ENCODE measurements around the gene PTPRT.

DNA sequence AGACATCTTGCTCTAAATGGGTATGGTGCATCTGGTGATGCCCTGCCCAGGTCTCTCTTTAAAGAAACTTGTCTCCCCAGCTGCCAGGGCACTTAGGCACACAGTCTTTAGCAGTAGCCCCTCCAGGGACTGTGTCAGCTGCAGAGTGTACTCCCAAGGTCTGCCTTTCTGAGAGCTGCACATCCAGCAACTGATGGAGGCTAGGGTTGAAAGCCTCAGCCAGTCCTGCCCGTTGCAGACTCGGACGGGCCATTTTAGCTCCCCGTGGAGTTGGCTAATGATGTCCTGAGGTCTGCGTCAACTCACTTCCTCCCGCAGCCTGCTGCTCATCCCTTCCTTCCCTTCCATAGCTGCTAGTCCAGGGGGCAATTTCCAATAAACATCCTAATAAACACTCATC is 381.8 kb downstream of the PTPRT start:
- TF ChIP-seq, protein P1, sequence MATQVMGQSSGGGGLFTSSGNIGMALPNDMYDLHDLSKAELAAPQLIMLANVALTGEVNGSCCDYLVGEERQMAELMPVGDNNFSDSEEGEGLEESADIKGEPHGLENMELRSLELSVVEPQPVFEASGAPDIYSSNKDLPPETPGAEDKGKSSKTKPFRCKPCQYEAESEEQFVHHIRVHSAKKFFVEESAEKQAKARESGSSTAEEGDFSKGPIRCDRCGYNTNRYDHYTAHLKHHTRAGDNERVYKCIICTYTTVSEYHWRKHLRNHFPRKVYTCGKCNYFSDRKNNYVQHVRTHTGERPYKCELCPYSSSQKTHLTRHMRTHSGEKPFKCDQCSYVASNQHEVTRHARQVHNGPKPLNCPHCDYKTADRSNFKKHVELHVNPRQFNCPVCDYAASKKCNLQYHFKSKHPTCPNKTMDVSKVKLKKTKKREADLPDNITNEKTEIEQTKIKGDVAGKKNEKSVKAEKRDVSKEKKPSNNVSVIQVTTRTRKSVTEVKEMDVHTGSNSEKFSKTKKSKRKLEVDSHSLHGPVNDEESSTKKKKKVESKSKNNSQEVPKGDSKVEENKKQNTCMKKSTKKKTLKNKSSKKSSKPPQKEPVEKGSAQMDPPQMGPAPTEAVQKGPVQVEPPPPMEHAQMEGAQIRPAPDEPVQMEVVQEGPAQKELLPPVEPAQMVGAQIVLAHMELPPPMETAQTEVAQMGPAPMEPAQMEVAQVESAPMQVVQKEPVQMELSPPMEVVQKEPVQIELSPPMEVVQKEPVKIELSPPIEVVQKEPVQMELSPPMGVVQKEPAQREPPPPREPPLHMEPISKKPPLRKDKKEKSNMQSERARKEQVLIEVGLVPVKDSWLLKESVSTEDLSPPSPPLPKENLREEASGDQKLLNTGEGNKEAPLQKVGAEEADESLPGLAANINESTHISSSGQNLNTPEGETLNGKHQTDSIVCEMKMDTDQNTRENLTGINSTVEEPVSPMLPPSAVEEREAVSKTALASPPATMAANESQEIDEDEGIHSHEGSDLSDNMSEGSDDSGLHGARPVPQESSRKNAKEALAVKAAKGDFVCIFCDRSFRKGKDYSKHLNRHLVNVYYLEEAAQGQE (IDR thresholded peaks at IDR 0.05; ENCODE audit: low read depth), result no peak
- TF ChIP-seq EGR1 (IDR thresholded peaks at IDR 0.05), result no peak
- no peak for TF ChIP-seq RAD21 (IDR thresholded peaks at IDR 0.05; ENCODE audit: low read depth)
- no peak for TF ChIP-seq CEBPB (IDR thresholded peaks at IDR 0.05)
- TF ChIP-seq EP300 (IDR thresholded peaks at IDR 0.05; ENCODE audit: borderline replicate concordance), result no peak
- no peak for TF ChIP-seq CREB1 (IDR thresholded peaks at IDR 0.05; ENCODE audit: low read depth)
- no peak for TF ChIP-seq ZBTB7A (IDR thresholded peaks at IDR 0.05; ENCODE audit: low read depth)
- no peak for TF ChIP-seq TAF1 (IDR thresholded peaks at IDR 0.05; ENCODE audit: low read depth)
- no peak for TF ChIP-seq TEAD4 (IDR thresholded peaks at IDR 0.05)
- TF ChIP-seq, protein P2, sequence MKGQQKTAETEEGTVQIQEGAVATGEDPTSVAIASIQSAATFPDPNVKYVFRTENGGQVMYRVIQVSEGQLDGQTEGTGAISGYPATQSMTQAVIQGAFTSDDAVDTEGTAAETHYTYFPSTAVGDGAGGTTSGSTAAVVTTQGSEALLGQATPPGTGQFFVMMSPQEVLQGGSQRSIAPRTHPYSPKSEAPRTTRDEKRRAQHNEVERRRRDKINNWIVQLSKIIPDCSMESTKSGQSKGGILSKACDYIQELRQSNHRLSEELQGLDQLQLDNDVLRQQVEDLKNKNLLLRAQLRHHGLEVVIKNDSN (IDR thresholded peaks at IDR 0.05), result no peak
- no peak for TF ChIP-seq FOXM1 (IDR thresholded peaks at IDR 0.05; ENCODE audit: borderline replicate concordance, low read depth)
- no peak for TF ChIP-seq NFIC (IDR thresholded peaks at IDR 0.05)
- TF ChIP-seq YY1 (IDR thresholded peaks at IDR 0.05; ENCODE audit: low read depth), result no peak

Data from Ishikawa (cell line).